Measurements from ENCODE around the gene SOS2. TPM values are rescaled to one million over a fixed set of nuclear protein-coding genes. Genes with fewer than 3 reads are reported as not detected.
"Not testable (repeated sequence)": the region's sequence is repeated elsewhere in the genome, so short reads cannot be mapped to it uniquely, and the experiment has no call there.

SOS2 gene
- total RNA-seq, 1 experiment from 2014 or later = 2.4 TPM

- no peak for DNase-seq (ENCODE audit: low spot score)
These were observed 145.1 kb downstream of the SOS2 start for GRCh38 chr14:50086321-50086711.

GRCh38 chr14:50085570-50086320, 145.6 kb downstream of the SOS2 start:
- DNase-seq (ENCODE audit: low spot score) = no peak

GRCh38 chr14:50084666-50085065, 146.7 kb downstream of the SOS2 start:
- DNase-seq (ENCODE audit: low spot score) = no peak

GRCh38 chr14:50083467-50084337, 147.7 kb downstream of the SOS2 start:
- DNase-seq (ENCODE audit: low spot score) = no peak

- DNase-seq (ENCODE audit: low spot score) = no peak
These were observed 148.5 kb downstream of the SOS2 start for GRCh38 chr14:50082784-50083466.

GRCh38 chr14:50082308-50082742, 149.1 kb downstream of the SOS2 start:
- DNase-seq (ENCODE audit: low spot score) = no peak

- DNase-seq (ENCODE audit: low spot score) = not testable (repeated sequence)
These were observed 152.3 kb downstream of the SOS2 start for GRCh38 chr14:50079103-50079502.

- DNase-seq (ENCODE audit: low spot score) = not testable (repeated sequence)
These were observed 157.7 kb downstream of the SOS2 start for GRCh38 chr14:50073663-50074062.

- DNase-seq (ENCODE audit: low spot score) = no peak
These were observed 159.0 kb downstream of the SOS2 start for GRCh38 chr14:50072395-50072794.

- DNase-seq (ENCODE audit: low spot score) = no peak
These were observed 160.4 kb downstream of the SOS2 start for GRCh38 chr14:50070840-50071548.

GRCh38 chr14:50070230-50070629, 161.1 kb downstream of the SOS2 start:
- DNase-seq (ENCODE audit: low spot score) = no peak

GRCh38 chr14:50069325-50069724, 162.1 kb downstream of the SOS2 start:
- no peak for DNase-seq (ENCODE audit: low spot score)

GRCh38 chr14:50068496-50068895, 162.9 kb downstream of the SOS2 start:
- no peak for DNase-seq (ENCODE audit: low spot score)

GRCh38 chr14:50067723-50068495, 163.5 kb downstream of the SOS2 start:
- peak; percentile 72 for DNase-seq (ENCODE audit: low spot score)

Small RNAs within 50 kb of the gene (small RNA-seq; reads per million reads assigned to genes)
- gene RF00019 = not detected

Other genes with a start within 250 kb of the SOS2 start
- gene VCPKMT, start 115.0 kb downstream of the SOS2 start, total RNA-seq (2014; rRNA removed; shearing (Covaris generic)) = 5.9 and 6.4 TPM in 2 replicates
- 13.2 and 17.1 TPM in 2 replicates for gene L2HGDH, start 80.7 kb upstream of the SOS2 start, total RNA-seq (2014; rRNA removed; shearing (Covaris generic))
- gene DMAC2L, start 80.7 kb upstream of the SOS2 start, total RNA-seq (2014; rRNA removed; shearing (Covaris generic)) = 4.1 and 6.1 TPM in 2 replicates
- 5.5 and 12.9 TPM in 2 replicates for gene CDKL1, start 165.3 kb upstream of the SOS2 start, total RNA-seq (2014; rRNA removed; shearing (Covaris generic))

Measured in HT-29 (cell line).